Vagina (tissue), 2 donors: ENCODE measurements around the gene FAM114A2. TPM values are rescaled to one million over a fixed set of nuclear protein-coding genes. Genes with fewer than 3 reads are reported as not detected.

Source experiments
- DNase-seq, 2 donors: peaks; one replicate each; pipeline ENCODE4 v3.0.0-alpha.2; 2017; ENCODE audit errors: extremely low spot score in 2 of 2
- H3K27ac ChIP-seq: fragments of 200-600 bp; sonication (generic); one replicate; pipeline ENCODE4 v1.5.1; 2019
- H3K27me3 ChIP-seq: fragments of 200-600 bp; sonication (generic); one replicate; pipeline ENCODE4 v1.5.1; 2019
- H3K36me3 ChIP-seq, 2 donors: fragments of 200-600 bp; sonication (generic); one replicate each; pipeline ENCODE4 v1.5.1; 2017 to 2019
- H3K4me1 ChIP-seq: fragments of 200-600 bp; sonication (generic); one replicate; pipeline ENCODE4 v1.5.1; 2019
- H3K4me3 ChIP-seq, 2 donors: fragments of 200-600 bp; sonication (generic); 1 replicate in 1 of 2; 2 replicates in 1 of 2; pipeline ENCODE4 v1.5.1; 2016 to 2019
- H3K9me3 ChIP-seq: fragments of 200-600 bp; sonication (generic); one replicate; pipeline ENCODE4 v1.5.1; 2019
- CTCF ChIP-seq, 3 experiments: fragments of 450-650 bp in 2 of 3; fragments of 200-600 bp in 1 of 3; sonication (generic) in 1 of 3; IDR thresholded peaks; one replicate each; pipeline ENCODE4 v1.5.1; 2017 to 2019; ENCODE audit warnings: antibody characterized with exemption in 3 of 3, mild to moderate bottlenecking in 2 of 3, moderate library complexity in 2 of 3
- POLR2A ChIP-seq, 2 donors: fragments of 450-650 bp; IDR thresholded peaks; one replicate each; pipeline ENCODE4 v1.6.1; 2017; ENCODE audit warnings: antibody characterized with exemption in 2 of 2, mild to moderate bottlenecking in 2 of 2, moderate library complexity in 2 of 2
- POLR2AphosphoS5 ChIP-seq, 2 donors: sonication (generic); formaldehyde crosslinking; IDR thresholded peaks; one replicate each; pipeline ENCODE4 v1.9.0; 2017; ENCODE audit warnings: antibody characterized with exemption in 2 of 2, mild to moderate bottlenecking in 2 of 2, low read depth in 1 of 2; ENCODE audit not compliant: insufficient read depth in 1 of 2
- intact Hi-C: fragments of 100-400 bp; cut with DNase I; formaldehyde crosslinking; loops from one replicate; pipeline ENCODE4 v1.15.1; 2023
- total RNA-seq: library from RNA; depleted of rRNA; stranded (reverse); fragments of >200 nt; gene quantifications from one replicate; pipeline ENCODE4 v1.2.3, GENCODE V29; 2016

The FAM114A2 gene
- total RNA-seq, 1 donor from 2014 or later = 20.4 TPM

- no peak for DNase-seq
- no peak overlapping the region for H3K27ac ChIP-seq
- H3K36me3 ChIP-seq = no peaks in the 10 kb centered on the region
- H3K4me1 ChIP-seq = no peaks in the 10 kb centered on the region
- no peak overlapping the region for H3K4me3 ChIP-seq
- H3K9me3 ChIP-seq = no peaks in the 10 kb centered on the region
- intact Hi-C loops = no loop called here
- no peaks in the 10 kb centered on the region for H3K27me3 ChIP-seq
- TF ChIP-seq POLR2AphosphoS5 (IDR thresholded peaks at IDR 0.05; ENCODE audit: insufficient read depth in 1 of 2, low read depth in 1 of 2) = no peak
- no peak for TF ChIP-seq CTCF (IDR thresholded peaks at IDR 0.05)
Observed at GRCh38 chr5:153959134-153959957, 79.4 kb downstream of the FAM114A2 start.

GRCh38 chr5:153957205-153957604 is 81.5 kb downstream of the FAM114A2 start:
- Histone ChIP-seq H3K27ac (no peak overlapping the region), H3K27me3 (no peaks in the 10 kb centered on the region), H3K9me3 (no peaks in the 10 kb centered on the region), H3K36me3 (no peaks in the 10 kb centered on the region), H3K4me1 (no peaks in the 10 kb centered on the region), H3K4me3 (no peak overlapping the region)
- intact Hi-C loops = no loop called here
- TF ChIP-seq POLR2AphosphoS5 (IDR thresholded peaks at IDR 0.05; ENCODE audit: insufficient read depth in 1 of 2, low read depth in 1 of 2) (no peak), CTCF (IDR thresholded peaks at IDR 0.05) (no peak), POLR2A (IDR thresholded peaks at IDR 0.05) (no peak)
- DNase-seq = no peak

GRCh38 chr5:153953411-153953810 is 85.3 kb downstream of the FAM114A2 start:
- TF ChIP-seq POLR2A (IDR thresholded peaks at IDR 0.05) (no peak), CTCF (IDR thresholded peaks at IDR 0.05) (no peak), POLR2AphosphoS5 (IDR thresholded peaks at IDR 0.05; ENCODE audit: insufficient read depth in 1 of 2, low read depth in 1 of 2) (no peak)
- no peak overlapping the region for H3K4me3 ChIP-seq
- no peaks in the 10 kb centered on the region for H3K9me3 ChIP-seq
- no peaks in the 10 kb centered on the region for H3K36me3 ChIP-seq
- no peak overlapping the region for H3K27ac ChIP-seq
- no peaks in the 10 kb centered on the region for H3K27me3 ChIP-seq
- intact Hi-C loops = no loop called here
- DNase-seq = no peak
- H3K4me1 ChIP-seq = no peaks in the 10 kb centered on the region

GRCh38 chr5:153952893-153953292 is 85.8 kb downstream of the FAM114A2 start:
- DNase-seq = no peak
- Histone ChIP-seq H3K4me1 (no peaks in the 10 kb centered on the region), H3K27me3 (no peaks in the 10 kb centered on the region), H3K4me3 (no peak overlapping the region), H3K27ac (no peak overlapping the region), H3K9me3 (no peaks in the 10 kb centered on the region), H3K36me3 (no peaks in the 10 kb centered on the region)
- TF ChIP-seq POLR2A (IDR thresholded peaks at IDR 0.05) = no peak
- TF ChIP-seq POLR2AphosphoS5 (IDR thresholded peaks at IDR 0.05; ENCODE audit: insufficient read depth in 1 of 2, low read depth in 1 of 2) = no peak
- no peak for TF ChIP-seq CTCF (IDR thresholded peaks at IDR 0.05)
- intact Hi-C loops = no loop called here

GRCh38 chr5:153952057-153952456 is 86.7 kb downstream of the FAM114A2 start:
- Histone ChIP-seq H3K4me3 (no peak overlapping the region), H3K9me3 (no peaks in the 10 kb centered on the region), H3K27ac (no peak overlapping the region), H3K36me3 (no peaks in the 10 kb centered on the region), H3K4me1 (no peaks in the 10 kb centered on the region), H3K27me3 (no peaks in the 10 kb centered on the region)
- TF ChIP-seq POLR2A (IDR thresholded peaks at IDR 0.05) (no peak), CTCF (IDR thresholded peaks at IDR 0.05) (no peak), POLR2AphosphoS5 (IDR thresholded peaks at IDR 0.05; ENCODE audit: insufficient read depth in 1 of 2, low read depth in 1 of 2) (no peak)
- DNase-seq = no peak
- intact Hi-C loops = no loop called here
